Right renal pelvis (tissue), 4 donors: ENCODE measurements around the gene ITPR1. TPM values are rescaled to one million over a fixed set of nuclear protein-coding genes. Genes with fewer than 3 reads are reported as not detected.
A peak's percentile ranks its signal among the peaks of the same experiment; 100 is the strongest.

Source experiments
- DNase-seq, 4 donors: peaks; one replicate each; pipeline ENCODE4 v3.0.0-alpha.2; 2013; ENCODE audit warnings: low read depth in 4 of 4, low spot score in 3 of 4, missing footprints in 1 of 4
- polyA plus RNA-seq, 4 donors: library from polyadenylated mRNA; unstranded; fragments of 120-200 nt; gene quantifications; one replicate each; pipeline ENCODE4 v1.2.1, GENCODE V29; 2013; ENCODE audit not compliant: insufficient read length in 4 of 4

Gene ITPR1
- polyA plus RNA-seq, 4 donors, result 48.1 to 61.2 (median 53.4) TPM

DNA sequence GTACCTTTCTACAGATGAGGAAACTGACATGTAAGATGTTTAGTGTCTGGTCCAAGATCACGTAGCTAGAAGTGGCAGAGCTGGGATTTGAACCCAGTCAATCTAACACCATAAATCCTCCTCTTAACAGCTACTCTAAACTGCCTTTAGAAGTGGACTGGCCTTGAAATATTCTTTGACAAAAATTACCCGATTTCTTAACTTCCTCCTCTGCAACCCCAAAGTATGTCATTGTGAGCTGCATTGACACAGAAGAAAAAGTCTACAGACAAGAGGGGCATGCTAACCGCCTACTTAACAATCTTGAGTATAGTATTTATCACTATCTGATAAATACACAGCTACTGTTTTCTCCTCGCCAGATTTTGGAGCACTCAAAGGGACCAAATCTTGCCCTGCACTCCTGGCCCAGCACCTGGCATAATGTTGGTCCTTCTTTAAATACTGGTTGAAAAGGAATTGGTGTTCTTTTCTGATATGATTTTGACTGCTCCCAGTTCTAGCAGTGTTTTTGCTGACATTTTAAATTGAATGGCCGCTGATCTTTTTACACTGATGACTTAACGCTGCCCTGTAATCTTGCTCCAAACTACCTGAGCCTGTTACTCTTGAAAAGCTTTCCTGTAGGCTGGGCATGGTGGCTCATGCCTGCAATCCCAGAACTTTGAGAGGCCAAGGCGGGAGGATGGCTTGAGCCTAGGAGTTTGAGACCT is 36.9 kb downstream of the ITPR1 start:
- no peak for DNase-seq

DNA sequence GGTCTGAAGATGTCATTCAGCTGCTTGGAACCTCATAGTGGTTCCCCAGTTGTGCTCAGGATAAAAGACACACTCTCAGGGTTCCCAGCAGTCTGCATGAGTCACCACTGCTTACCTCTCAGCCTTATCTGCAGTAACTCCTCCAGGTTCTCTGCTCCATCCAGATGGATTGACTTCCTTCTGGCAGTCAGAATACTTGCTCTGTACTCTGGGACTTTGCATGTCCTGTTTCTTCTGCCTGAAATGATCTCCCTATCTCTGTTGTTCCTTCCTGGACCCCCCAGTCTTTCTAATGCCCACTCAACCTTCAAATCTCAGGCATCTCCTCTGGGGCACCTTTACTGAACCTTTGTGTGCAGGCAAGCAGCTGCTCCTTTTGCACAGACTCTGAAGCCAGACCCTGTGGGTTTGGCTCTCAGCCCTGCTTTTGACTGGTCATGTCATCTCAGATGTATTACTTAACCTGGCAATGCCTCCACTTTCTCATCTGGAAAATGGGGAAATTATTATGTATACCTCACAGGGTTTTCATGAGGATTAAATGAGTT is 38.4 kb downstream of the ITPR1 start:
- no peak for DNase-seq

DNA sequence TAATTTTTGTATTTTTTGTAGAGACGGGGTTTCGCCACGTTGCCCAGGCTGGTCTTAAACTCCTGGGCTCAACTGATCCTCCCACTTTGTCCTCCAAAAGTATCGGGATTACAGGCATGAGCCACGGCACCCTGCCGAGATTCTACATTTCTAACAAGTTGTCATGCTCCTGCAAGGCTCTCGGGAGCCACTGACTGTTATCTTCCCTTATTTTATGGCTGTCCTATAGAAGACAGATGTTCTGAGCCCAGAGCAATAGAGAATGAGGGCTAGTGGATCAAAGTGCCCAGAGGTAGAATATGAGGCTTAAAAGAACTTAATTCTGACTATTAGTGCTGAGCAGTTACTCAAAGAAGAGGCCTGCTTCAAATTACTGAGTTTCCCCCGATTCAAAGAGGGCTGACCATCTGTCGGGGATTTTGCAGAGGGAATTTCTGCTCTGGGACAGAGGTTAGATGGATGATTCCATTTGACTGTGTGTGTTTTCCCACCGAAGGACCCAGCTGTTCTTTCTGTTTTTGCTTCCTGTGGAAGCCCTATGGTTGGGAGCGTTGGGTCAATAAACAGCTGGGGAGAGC is 39.5 kb downstream of the ITPR1 start:
- no peak for DNase-seq

DNA sequence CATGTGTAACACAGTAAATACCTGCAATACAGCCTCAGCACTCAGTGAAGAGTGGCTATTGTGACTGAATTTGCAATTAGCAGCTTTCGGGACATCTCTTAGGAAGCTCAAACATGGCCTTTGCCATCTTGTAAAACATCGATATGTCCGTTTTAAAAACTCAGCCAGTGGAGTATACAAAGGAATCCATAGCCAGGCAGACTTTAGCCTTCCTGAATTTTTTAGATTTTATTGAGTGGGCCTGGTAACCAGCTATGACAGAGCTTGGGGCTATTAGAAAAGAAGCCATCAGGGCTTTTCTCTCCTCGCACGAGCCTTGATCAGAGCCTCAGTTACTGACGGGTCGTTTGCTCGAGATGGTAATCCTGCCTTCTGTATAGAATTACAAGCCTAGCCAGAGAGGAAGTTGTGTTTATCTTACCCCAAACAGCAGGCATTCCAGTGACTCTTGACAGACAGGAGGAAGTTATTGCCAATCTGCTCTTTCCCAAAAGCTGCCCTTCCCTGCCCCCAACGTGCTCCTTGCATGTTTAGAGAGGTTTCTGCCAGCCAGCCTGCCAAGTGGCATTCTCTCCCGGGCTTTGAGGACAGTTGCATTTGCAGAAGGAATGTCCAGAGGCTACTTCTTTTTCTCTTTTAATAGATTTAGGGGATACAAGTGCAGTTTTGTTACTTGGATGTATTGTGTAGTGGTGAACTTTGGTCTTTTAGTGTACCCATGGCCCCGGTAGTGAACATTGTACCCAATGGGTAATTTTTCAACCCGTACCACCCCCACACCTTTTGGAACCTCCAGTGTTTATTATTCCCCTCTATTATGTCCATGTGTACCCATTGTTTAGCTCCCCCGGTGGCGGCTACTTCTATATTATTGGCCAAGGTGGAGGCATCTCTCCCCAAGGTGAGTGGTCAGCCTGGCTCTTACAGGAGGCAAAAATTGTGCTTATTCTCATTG is 40.6 kb downstream of the ITPR1 start:
- DNase-seq, result no peak

DNA sequence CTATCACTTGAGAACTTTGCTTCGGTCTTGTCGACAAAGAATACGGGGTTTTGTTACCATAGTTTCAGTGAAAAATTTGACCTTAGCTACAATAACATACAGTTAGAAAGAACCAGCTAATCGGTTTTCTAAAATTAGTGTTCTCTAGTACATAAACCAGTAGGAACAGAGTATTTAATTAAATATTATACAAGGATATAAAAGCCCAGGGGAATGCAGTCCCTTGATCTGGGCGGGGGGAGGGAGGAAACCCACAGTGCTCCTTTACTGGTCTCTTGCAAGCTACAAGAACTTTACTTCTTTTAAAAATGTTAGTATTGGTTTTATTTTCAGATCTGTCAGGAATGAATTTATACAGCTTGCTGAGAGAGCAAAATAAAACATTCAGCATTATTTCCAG is 41.8 kb downstream of the ITPR1 start:
- no peak for DNase-seq

DNA sequence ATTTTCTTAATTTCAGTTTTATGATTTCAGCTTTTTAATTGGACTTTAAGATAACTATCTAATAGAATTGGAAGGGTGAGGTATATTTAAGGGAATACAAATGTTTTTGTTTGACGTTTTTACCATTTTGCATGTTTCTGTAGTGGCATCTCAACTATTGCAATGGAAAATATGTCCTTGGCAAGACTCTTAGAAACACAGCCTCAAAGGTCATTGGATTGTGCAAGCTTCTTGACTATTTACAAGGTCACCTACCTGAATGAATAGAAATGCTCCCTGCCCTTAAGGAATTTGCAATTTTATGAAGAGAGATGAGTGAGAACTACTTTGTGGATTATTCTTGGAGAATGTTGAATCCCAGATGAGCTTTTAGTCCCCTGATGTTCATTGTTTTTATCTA is 43.1 kb downstream of the ITPR1 start:
- DNase-seq, result no peak

DNA sequence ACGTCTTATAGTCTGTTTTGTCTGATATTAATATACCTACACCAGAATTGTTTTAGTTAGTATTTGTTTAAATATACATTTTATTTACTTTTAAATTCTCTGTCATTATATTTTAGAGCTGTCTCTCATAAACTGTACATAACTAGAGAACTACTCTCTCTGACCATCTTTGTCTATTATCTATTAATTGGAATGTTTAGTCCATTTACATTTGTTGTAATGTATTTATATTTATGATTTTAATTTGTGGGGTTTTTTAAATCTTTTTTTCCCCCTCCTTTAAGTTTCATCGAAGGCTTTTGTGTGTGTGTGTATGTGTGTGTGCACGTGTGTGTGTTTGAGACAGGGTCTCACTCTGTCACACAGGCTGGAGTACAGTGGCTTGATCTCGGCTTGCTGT is 47.1 kb downstream of the ITPR1 start:
- DNase-seq, result no peak

DNA sequence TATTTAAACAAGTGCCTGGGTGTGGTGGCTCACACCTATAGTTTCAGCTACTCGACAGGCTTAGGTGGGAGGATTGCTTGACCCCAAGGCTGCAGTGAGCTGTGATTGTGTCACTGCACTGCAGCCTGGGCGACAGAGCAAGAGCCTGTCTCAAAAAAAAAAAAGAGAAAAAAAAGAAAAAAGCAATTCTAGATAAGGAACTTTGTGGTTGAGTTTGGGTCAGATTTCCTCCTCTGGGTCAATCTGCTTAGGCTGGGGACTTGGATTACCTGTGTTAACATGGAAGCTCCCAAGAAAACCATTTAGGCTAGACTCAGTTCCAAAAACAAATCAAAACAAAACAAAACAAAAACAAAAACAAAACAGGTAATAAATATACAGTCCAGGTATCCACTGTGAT is 50.0 kb downstream of the ITPR1 start:
- no peak for DNase-seq

DNA sequence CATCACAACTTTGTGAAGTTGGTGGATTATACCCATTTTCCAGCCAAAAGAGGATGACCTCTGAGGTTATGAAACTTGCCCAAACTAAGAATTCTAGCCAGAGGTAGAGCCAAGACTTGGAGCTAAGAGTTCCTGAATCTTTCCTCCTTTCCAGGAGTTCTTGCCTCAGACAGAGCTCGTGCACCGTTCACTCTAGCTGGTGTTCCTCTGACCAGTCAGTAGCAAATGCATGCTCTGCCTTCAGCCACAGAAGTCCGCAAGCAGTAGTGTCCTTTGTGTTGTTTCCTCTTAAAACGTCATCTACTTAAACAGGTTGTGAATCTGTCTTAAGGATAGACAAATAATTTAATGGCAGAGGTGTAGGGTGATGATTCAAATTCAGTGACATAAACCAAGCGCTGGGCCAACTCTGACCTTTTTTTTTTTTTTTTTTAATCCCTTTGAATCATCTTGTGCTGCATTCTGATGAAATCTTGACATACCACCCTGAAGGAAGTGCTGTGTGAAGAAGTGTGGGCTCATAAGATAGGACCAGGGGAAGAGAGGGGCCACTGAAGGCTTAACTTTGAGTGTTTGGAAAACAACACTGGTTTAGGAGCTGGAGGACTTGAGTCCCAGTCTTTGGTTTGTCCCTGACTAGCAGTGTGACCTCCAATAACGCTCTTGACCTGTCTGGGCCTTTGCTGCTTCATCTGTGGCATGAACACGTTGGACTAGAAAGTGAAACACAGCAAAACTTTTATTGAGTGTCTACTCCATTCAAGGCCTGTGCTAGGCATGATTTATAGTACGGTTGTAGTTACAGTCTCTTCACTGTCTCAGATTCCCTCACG is 53.4 kb downstream of the ITPR1 start:
- DNase-seq, result no peak

DNA sequence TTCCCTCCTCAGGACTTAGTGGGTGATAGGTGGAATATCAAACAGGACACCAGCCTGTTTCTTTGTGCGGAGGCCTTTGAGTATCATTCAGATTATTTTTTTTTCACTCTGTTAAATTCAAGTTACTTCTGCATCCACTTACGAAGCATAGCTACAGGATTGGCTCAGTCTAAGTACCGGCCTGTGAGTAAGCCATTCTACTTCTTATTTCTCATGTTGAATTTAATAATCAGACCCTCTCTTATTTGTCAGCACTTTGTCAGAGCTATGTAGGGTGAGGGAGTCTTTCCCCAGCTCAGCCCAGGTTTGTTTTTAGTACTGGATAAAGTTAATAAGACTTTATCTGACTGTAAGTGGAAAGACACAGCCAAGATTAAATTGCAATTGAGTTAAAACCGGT is 54.7 kb downstream of the ITPR1 start:
- DNase-seq, result no peak

DNA sequence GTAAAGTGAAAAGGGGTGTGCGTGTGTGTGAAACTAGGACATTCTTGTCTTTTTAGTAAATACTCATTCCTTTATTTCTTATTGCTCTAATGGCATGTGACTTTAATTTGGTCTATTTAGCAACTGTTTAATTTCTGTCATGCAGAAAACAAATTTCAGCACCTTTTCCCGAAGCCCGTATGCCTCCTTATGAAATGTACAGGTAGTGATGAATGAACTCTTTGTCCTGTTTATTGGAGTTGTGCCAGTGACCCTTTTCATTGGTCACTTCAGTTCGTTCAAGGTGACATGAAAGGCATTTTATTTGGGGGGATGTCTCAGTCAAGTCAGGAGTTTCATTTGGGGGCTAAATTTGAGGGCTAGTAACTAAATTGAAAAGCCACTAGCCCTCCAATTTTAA is 55.2 kb downstream of the ITPR1 start:
- DNase-seq, result no peak

DNA sequence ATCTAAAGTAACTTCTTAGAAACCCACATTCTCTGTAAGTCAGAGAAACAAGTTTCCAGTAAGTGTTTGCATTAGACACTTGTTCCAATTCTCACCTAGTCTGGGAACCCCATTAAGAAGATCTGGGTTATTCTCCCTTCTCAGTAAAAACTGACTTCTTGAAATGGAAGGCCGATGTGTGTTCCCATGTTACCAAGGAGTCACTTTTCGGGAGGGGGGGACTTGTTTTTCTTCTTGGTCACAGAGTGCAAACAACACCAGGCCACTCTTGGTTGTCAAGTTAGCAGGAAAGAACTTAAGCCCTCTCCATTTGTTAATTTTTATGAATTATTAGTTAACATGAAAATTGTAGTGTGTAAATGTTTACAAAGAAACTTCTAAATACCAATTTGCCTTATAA is 55.6 kb downstream of the ITPR1 start:
- no peak for DNase-seq

DNA sequence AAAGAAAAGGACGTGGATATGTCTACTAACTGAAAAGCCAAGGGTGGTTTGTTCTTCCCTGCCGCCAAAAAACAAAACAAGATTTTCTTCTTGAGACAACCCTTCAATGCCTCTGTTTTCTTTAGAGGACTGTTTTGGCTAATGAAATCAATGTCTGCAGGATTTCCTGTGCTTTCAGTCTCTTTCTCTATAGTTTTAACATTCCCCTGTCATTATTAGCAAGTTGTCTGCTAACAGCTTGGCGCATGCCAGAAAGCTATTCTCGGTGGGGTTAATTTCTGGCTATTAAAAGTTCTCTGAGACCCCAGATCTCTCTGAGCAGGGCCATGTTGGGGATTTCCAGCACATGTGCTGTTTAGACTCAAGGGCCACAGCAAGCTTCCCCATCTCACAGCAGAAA is 56.7 kb downstream of the ITPR1 start:
- DNase-seq, result no peak

DNA sequence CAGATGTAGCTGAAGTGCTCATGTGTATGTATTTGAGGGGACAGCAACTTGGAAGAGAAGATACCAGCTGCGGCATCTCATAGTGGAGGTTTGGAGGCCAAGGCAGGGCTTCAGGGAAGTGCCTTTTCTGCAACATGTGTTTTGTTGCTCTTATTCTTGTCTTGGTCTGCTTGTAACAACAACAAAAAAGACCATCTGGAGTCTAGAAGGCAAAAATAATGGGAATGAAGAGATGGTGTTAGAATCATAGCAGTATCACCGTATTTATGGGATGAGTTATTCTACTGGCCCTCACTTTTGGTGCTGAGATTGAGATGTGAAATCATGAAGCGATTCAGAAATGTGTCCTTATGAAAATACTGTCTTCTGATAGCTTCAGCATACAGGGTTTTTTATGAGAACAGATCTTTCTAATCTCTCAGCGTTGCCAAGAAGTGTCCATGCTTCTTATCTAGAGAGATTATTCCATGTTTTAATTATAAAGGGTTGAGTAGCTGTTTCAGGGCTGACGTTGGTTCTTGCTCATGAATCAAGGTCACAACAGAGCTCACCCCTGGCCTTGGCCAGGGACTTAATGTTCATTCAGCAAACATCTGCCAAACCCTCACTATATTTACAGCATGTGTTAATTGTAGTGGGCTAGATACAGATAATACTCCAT is 58.0 kb downstream of the ITPR1 start:
- peak; percentile 32 to 50 (median 42) for DNase-seq

DNA sequence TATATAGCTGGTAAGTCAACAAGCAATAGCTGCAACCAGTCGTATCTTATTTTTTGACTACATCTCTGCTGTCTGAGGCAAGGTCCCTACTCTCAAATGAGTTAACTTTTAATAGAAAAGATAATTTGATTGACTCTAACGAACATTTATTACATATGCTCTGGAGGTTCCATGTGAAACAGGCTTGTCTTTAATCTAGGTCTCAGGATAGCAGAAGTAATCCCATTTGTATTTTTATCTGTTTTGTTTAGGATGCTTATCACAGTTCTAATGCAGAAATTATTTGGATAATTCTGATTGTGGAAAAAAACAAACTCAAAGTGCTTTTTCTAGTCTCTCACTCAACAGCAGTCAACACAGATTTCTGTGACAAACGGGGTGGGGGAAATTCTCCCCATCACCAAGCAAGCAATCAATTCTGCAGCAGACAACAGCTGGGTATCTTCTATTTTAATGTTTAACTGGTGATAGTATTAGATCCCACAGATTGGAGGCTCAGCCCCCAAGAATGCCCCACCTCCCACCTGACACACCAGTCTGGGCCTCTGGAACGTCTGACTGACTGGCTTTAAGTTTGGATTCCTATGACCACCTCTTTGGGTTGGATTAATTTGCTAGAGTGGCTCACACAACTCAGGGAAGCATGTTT is 58.8 kb downstream of the ITPR1 start:
- no peak for DNase-seq

DNA sequence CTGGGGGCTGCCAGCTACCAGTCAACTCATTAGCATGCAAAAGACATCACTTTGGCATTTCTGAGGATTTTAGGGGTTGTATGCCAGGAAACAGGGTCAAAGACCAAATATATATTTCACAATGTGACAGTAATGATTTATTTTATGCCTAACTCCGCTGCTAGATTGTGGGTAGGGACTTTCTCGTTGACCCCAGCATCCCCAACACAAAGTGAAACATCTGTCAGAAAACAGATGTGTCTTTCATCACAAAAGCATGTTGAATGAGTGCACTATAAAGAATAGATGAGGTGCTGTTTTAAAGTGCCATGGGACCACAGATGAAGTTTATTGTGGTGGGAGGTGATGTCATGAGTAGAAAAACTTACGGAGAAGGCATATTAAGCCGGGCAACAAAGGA is 59.7 kb downstream of the ITPR1 start:
- no peak for DNase-seq

DNA sequence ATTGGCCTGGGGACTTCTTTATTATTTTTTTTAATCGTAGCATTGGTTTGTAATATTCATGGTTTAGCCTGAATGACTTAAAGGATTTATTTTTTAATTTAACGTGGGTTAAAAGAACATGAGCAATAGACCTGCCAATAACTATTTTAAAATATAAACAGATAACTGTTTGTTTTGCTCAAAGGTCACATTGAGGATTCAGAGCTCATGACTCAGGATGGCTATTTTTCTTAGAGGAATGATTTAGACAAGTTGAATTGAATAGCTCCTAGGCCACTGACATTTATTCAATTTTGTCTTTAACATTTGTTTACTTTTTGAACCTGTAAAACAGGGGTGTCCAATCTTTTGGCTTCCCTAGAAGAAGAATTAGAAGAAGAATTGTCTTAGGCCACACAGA is 68.5 kb downstream of the ITPR1 start:
- DNase-seq, result no peak

DNA sequence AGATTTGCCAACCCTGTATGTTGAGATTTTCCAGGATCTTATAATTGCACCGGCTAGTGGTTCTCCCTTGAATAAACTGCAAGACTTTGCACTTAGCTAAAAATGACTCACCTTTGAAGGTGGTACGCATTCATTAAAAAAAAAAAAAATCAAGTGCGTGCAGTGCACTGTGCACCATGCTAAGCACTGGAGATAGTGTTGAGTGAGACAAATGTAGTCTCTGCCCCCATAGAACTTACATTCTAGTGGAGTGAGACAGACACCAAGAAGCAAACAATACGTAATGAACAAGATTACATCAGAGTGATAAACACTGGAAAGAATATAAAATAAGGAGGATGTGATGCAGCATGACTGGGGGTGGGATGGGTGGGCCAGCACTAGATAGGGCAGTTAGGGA is 69.4 kb downstream of the ITPR1 start:
- DNase-seq, result no peak

DNA sequence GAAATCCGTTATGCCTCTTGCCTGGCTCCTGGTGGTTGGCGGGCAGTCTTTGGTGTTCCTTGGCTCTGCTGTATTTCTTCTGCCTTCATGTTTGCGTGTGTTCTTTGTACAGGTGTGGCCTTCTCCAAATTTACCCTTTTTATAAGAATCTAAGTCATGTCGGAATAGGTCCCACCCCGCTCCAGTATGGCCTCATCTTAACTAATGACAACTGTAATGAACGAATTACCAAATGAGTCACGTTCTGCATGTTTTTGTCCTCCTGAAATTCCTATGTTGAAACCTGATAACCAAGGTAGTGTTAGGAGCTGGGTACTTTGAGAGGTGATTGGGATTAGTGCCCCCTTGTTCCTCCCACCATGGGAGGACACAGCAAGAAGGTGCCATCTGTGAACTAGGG is 71.1 kb downstream of the ITPR1 start:
- DNase-seq, result no peak
